ENCODE results near the gene AADACL3. TPM values are rescaled to one million over a fixed set of nuclear protein-coding genes. Genes with fewer than 3 reads are reported as not detected.
"Not testable (repeated sequence)": the region's sequence is repeated elsewhere in the genome, so short reads cannot be mapped to it uniquely, and the experiment has no call there.

AADACL3 gene
- total RNA-seq, 1 experiment from 2014 or later = not detected

GRCh38 chr1:12712076-12712475, 3.8 kb upstream of the AADACL3 start:
- intact Hi-C loops (cut with micrococcal nuclease) = no loop called here
- Histone ChIP-seq H3K36me3 (ENCODE audit: low read depth, low read length) (no peaks in the 10 kb centered on the region), H3K79me2 (ENCODE audit: low read length) (no peaks in the 10 kb centered on the region), H4K20me1 (ENCODE audit: low read length) (no peaks in the 10 kb centered on the region), H3K4me2 (ENCODE audit: low read length) (no peak overlapping the region), H3K27ac (ENCODE audit: low read length) (no peak overlapping the region), H3K9me2 (replicated peaks; ENCODE audit: low read length) (no peaks in the 10 kb centered on the region), H3K4me1 (ENCODE audit: insufficient read depth, low read length) (no peaks in the 10 kb centered on the region), H3K9ac (ENCODE audit: low read length) (no peak overlapping the region), H3F3A (ENCODE audit: low read length, unreplicated experiment) (no peaks in the 10 kb centered on the region), H2AFZ (ENCODE audit: low read length) (no peak overlapping the region), H3K9me3 (ENCODE audit: low read length) (no peaks in the 10 kb centered on the region), H3K4me3 (ENCODE audit: low read length) (no peak overlapping the region), H3K27me3 (ENCODE audit: low read length) (peaks cover 13% of the 10 kb centered on the region)
- ATAC-seq (no peak), DNase-seq (no peak)
- CTCF ChIA-PET = no interaction called here
- no peak for TF ChIP-seq EZH2phosphoT487 (IDR thresholded peaks at IDR 0.05; ENCODE audit: borderline replicate concordance, low read length)
- TF ChIP-seq EZH2 (IDR thresholded peaks at IDR 0.05; ENCODE audit: low read length, unreplicated experiment) = no peak
- no peak for TF ChIP-seq CTCF (conservative IDR thresholded peaks at IDR 0.05; ENCODE audit: low read depth, low read length)
- POLR2A ChIA-PET (ENCODE audit: unreplicated experiment) = no interaction called here
- no TSS peak for BruUV-seq (replicated peaks)

GRCh38 chr1:12712929-12713328, 3.0 kb upstream of the AADACL3 start:
- H3K27ac ChIP-seq (ENCODE audit: low read length) = no peak overlapping the region
- ChIA-PET POLR2A (ENCODE audit: unreplicated experiment) (no interaction called here), CTCF (no interaction called here)
- no peak for ATAC-seq
- intact Hi-C loops (cut with micrococcal nuclease) = no loop called here
- TF ChIP-seq CTCF (conservative IDR thresholded peaks at IDR 0.05; ENCODE audit: low read depth, low read length) (no peak), EZH2phosphoT487 (IDR thresholded peaks at IDR 0.05; ENCODE audit: borderline replicate concordance, low read length) (no peak), EZH2 (IDR thresholded peaks at IDR 0.05; ENCODE audit: low read length, unreplicated experiment) (no peak)
- no peak overlapping the region for H3K4me3 ChIP-seq (ENCODE audit: low read length)
- H3F3A ChIP-seq (ENCODE audit: low read length, unreplicated experiment) = no peaks in the 10 kb centered on the region
- DNase-seq = no peak
- H3K4me2 ChIP-seq (ENCODE audit: low read length) = no peak overlapping the region
- BruUV-seq (replicated peaks) = no TSS peak
- peaks cover 21% of the 10 kb centered on the region for H3K27me3 ChIP-seq (ENCODE audit: low read length)
- H3K9me3 ChIP-seq (ENCODE audit: low read length) = no peaks in the 10 kb centered on the region
- H3K36me3 ChIP-seq (ENCODE audit: low read depth, low read length) = no peaks in the 10 kb centered on the region
- no peaks in the 10 kb centered on the region for H3K9me2 ChIP-seq (replicated peaks; ENCODE audit: low read length)
- H2AFZ ChIP-seq (ENCODE audit: low read length) = no peak overlapping the region
- H3K4me1 ChIP-seq (ENCODE audit: insufficient read depth, low read length) = no peaks in the 10 kb centered on the region
- H4K20me1 ChIP-seq (ENCODE audit: low read length) = no peaks in the 10 kb centered on the region
- no peak overlapping the region for H3K9ac ChIP-seq (ENCODE audit: low read length)
- no peaks in the 10 kb centered on the region for H3K79me2 ChIP-seq (ENCODE audit: low read length)

GRCh38 chr1:12713651-12714050, 2.3 kb upstream of the AADACL3 start:
- POLR2A ChIA-PET (ENCODE audit: unreplicated experiment); H3K9ac ChIP-seq (ENCODE audit: low read length): not testable (repeated sequence)

More at GRCh38 chr1:12713651-12714050, 2.3 kb upstream of the AADACL3 start:
- H3K27me3 ChIP-seq (ENCODE audit: low read length) = peaks cover 21% of the 10 kb centered on the region
- H3K4me2 ChIP-seq (ENCODE audit: low read length); ATAC-seq; H3K79me2 ChIP-seq (ENCODE audit: low read length); H4K20me1 ChIP-seq (ENCODE audit: low read length); H3K9me2 ChIP-seq (replicated peaks; ENCODE audit: low read length); H3K36me3 ChIP-seq (ENCODE audit: low read depth, low read length); H2AFZ ChIP-seq (ENCODE audit: low read length); CTCF ChIA-PET; H3F3A ChIP-seq (ENCODE audit: low read length, unreplicated experiment); BruUV-seq (replicated peaks); H3K9me3 ChIP-seq (ENCODE audit: low read length); DNase-seq; H3K4me3 ChIP-seq (ENCODE audit: low read length); H3K4me1 ChIP-seq (ENCODE audit: insufficient read depth, low read length); intact Hi-C loops (cut with micrococcal nuclease); H3K27ac ChIP-seq (ENCODE audit: low read length): not testable (repeated sequence)
